Activated CD4-positive, alpha-beta T cell treated with anti-CD3 and anti-CD28 coated beads for 48 hours (primary cell): Measurements from ENCODE around the gene LPP.

Source experiments
- DNase-seq: peaks from one replicate; pipeline ENCODE4 v3.0.0-alpha.2; 2020

LPP gene

DNA sequence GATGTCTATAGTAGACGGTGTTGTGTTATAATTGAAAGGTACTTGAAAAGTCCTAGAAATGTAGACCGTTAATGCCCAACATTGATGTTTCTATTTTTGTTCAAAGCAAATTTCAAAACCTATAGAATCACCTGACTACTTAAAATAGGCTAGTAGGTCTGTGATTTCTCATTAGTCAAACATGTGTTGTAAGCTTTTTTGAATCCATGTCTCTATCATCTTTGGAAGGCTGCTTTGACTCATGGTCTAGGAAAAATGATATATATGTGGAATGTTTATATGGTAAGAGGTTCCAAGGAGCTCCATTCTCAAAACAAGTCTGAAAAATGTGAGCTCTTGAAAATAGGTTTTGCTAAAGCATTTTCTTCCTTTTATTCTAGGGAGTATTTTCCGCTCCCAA, 375.3 kb downstream of the LPP start:
- DNase-seq = no peak

- DNase-seq = no peak
Observed at GRCh38 chr3:188530226-188530625, 376.3 kb downstream of the LPP start.

- no peak for DNase-seq
Observed at GRCh38 chr3:188531210-188531609, 377.3 kb downstream of the LPP start.

GRCh38 chr3:188533172-188533571, 379.2 kb downstream of the LPP start:
- no peak for DNase-seq

- no peak for DNase-seq
Observed at GRCh38 chr3:188533612-188534357, 379.8 kb downstream of the LPP start.

- DNase-seq = no peak
Observed at GRCh38 chr3:188534633-188535032, 380.7 kb downstream of the LPP start.

GRCh38 chr3:188537606-188538005, 383.6 kb downstream of the LPP start:
- no peak for DNase-seq

GRCh38 chr3:188539037-188539436, 385.1 kb downstream of the LPP start:
- no peak for DNase-seq

DNA sequence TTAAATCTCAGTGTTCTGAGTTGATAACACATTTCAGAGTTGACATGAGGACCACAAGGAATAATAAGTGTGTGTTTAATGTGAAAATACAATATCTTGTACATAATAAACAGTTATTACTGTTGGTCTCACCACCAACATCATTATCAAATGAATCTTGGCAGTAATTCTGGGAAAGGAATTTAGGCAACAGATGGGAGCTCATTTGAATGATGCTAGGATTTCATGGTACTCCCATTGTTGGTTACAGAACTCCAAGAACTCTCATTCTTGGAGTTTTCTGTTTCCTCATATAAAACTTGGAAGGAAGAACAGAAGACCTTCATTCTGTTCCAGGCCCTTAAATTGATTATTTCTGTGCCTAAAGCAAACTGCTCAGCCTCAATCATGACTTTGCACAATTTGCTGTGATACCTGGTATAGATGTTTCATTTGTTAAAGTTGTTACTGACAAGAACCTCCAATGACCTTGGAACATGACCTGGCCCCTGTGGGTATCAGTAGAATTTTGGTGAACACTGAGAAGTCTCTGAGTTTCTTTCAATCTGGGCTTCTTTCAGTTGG, 385.8 kb downstream of the LPP start:
- DNase-seq = no peak

GRCh38 chr3:188542196-188542595, 388.2 kb downstream of the LPP start:
- DNase-seq = no peak

GRCh38 chr3:188544012-188544411, 390.1 kb downstream of the LPP start:
- no peak for DNase-seq

DNA sequence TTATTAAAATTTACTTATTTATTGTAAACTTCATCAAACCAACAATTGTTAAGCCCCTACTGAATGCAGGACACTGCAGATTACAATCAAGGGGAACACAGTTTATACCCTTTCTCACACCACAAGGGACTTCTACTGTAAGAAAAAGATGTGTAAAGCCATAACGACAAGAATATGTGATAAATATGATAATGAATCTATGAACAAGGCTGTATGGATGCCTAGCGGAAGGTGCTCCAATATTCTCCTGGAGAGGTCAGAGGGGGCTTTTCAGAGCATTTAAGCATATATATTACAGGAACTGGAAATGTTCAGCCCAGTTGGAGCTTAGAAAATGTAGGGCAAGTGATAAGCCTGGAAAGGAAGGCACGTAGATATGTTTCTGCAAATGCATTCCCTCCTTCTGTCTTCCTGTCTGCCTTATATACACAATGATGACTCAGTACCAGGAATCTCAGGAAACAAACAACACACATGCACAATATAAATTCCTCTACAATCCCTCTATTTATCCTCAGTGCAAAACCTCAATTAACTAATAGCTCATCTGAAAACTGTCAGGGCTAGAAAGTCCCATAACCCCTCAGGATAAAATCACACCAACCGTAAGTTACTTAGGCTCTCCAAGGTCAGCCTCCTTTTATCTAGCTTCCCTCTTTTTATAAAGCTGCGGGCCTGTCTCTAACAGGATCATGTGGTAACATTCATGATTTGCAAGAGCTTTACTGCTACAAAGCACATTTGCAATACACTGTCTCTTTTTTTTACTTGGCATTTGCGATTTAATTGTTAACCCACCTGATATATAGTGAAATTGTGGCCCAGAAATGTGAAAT, 393.1 kb downstream of the LPP start:
- DNase-seq = no peak

- DNase-seq = peak; percentile 9
Observed at GRCh38 chr3:188553569-188553968, 399.6 kb downstream of the LPP start.

- no peak for DNase-seq
Observed at GRCh38 chr3:188554404-188554803, 400.4 kb downstream of the LPP start.

DNA sequence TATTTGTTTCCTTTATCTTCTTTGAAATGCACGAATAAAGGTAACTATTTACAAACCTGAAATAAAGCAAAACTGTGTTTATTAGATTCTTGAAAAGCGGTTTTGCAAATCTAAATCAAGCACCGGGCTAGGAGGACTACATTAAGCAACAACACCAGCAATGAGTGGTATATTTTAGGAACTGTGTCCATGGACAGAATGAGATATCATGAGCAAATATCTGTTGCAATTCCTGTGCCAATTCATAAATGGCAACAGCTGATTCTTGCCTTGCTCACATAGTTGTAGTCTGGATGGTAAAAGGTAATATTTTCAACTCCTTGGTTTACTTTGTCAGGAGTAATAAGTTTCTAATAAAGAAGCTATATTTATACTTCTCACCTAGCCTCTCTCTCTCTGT, 403.3 kb downstream of the LPP start:
- DNase-seq = no peak

- no peak for DNase-seq
Observed at GRCh38 chr3:188558343-188559071, 404.6 kb downstream of the LPP start.

DNA sequence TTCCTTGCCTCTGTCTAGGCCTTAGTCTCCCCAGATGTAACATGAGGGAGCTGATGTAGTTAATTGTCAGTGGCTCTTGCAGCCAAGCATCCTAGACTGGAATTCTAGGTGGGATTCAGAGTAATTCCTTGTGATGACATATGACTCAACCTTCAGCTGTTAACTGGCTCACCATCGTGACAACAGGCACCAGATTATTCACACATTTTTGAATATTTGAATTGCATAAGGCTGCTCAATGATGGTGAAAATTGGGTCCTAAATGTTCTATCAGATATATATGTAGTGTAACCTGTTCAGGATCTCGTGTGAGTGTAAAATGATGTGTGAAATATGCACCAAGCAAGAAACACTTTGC, 405.1 kb downstream of the LPP start:
- DNase-seq = no peak

- DNase-seq = no peak
Observed at GRCh38 chr3:188559856-188560255, 405.9 kb downstream of the LPP start.

GRCh38 chr3:188562144-188562543, 408.2 kb downstream of the LPP start:
- DNase-seq = no peak

- DNase-seq = no peak
Observed at GRCh38 chr3:188567478-188568195, 413.7 kb downstream of the LPP start.

DNA sequence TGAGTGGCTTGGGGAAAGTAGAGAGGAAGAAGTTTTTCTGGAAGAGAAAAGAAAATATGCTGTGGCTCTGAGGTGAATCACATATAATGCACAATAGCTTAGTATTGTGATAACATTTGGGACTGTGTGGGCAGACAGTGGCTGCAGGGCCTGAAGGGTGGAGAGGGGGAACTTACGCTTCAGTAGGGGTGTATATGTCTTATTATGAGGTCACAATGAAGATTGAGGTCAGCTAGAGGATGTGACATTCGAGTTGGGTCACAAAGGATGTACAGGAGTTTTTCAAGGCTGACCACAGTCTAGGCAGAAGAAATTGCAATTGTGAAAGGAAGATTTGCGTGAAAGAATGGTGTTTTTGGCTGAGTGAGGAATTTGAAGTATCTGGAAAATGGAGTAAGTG, 414.8 kb downstream of the LPP start:
- DNase-seq = no peak

DNA sequence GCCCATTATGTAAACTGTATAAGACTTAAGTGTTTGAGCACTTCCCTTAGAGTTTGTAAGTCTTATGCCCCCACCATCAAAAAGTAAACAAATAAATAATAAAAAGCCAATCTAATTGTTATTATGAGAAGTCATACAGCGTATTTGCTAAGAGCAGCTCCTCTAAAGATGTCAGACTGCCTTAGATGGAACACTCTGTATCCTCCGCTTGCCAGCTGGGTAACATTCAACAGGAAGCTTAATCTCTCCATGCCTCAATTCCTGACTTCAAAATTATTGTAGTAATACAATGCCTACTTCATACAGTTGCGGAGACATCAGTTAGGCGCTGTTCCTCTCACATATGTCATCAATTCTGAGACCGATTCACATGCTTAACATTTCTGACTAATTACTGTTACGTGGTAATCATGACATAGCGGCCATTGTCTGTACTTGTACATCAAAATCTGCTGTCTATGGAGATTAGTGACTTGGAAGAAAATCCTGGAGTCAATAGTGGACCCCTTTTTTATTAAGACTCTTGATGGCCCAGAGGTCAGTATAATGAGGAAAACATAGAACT, 417.7 kb downstream of the LPP start:
- DNase-seq = no peak
